A549 (cell line): ENCODE measurements around the gene CAPN2. TPM values are rescaled to one million over a fixed set of nuclear protein-coding genes. Genes with fewer than 3 reads are reported as not detected.
"Not testable (repeated sequence)": the region's sequence is repeated elsewhere in the genome, so short reads cannot be mapped to it uniquely, and the experiment has no call there.

Experiments
- ATAC-seq, 2 experiments: fragments of 200-7000 bp in 1 of 2; fragments of >200 bp in 1 of 2; cut with Nextera tagmentation in 1 of 2; cut with Tn5 transposase in 1 of 2; 3 replicates each; pipeline versions ENCODE4 v1.8.0 to v1.9.1; 2018 to 2020; ENCODE audit warnings: mild to moderate bottlenecking in 1 of 2, moderate library complexity in 1 of 2
- CTCF ChIA-PET: fragments of 300-600 bp; sonication (Branson Sonifier 250); formaldehyde crosslinking; extraction: SDS; loops from one replicate; lab custom pipeline; 2021; ENCODE audit warnings: antibody characterized with exemption, inconsistent platforms; lab: Yijun Ruan, JAX
- POLR2A ChIA-PET: fragments of 350-600 bp; formaldehyde crosslinking; extraction: SDS; loops from one replicate; lab custom pipeline; 2021; ENCODE audit warnings: antibody characterized with exemption, inconsistent platforms; lab: Yijun Ruan, JAX
- DNase-seq, 2 experiments: peaks; one replicate each; pipeline versions ENCODE4 v3.0.0 to v3.0.0-alpha.2; 2011 to 2016; ENCODE audit warnings: low read depth in 1 of 2, low spot score in 1 of 2
- FAIRE-seq: peaks from 2 replicates; lab custom pipeline; 2011; peaks lifted over from hg19 to GRCh38; lab: Jason Lieb, UNC
- H3K27ac ChIP-seq, 2 experiments: fragments of >200 bp; sonication (Bioruptor Twin); formaldehyde crosslinking; 3 replicates each; pipeline ENCODE4 v1.5.1; 2016 to 2017
- H3K4me1 ChIP-seq: fragments of >200 bp; sonication (Bioruptor Twin); formaldehyde crosslinking; 3 replicates; pipeline ENCODE4 v1.6.1; 2016
- H3K4me2 ChIP-seq: fragments of >200 bp; sonication (Bioruptor Twin); formaldehyde crosslinking; 3 replicates; pipeline ENCODE4 v1.6.1; 2016
- H3K4me3 ChIP-seq: fragments of >200 bp; sonication (Bioruptor Twin); formaldehyde crosslinking; 3 replicates; pipeline ENCODE4 v1.5.1; 2016
- H3K9me3 ChIP-seq: fragments of >200 bp; sonication (Bioruptor Twin); formaldehyde crosslinking; 3 replicates; pipeline ENCODE4 v1.6.1; 2016
- ATOH8 ChIP-seq: fragments of 250-450 bp; sonication (Bioruptor Pico); IDR thresholded peaks from 2 replicates; pipeline ENCODE4 v1.5.0; 2020; ENCODE audit warnings: low read depth, mild to moderate bottlenecking, moderate library complexity
- E2F6 ChIP-seq: IDR thresholded peaks from 2 replicates; pipeline ENCODE4 v1.6.1; 2012; ENCODE audit warnings: low read depth, borderline replicate concordance
- EHMT2 ChIP-seq: fragments of 200-600 bp; sonication (generic); IDR thresholded peaks from 2 replicates; pipeline ENCODE4 v1.6.1; 2016; ENCODE audit warnings: antibody characterized with exemption, low read depth, mild to moderate bottlenecking, moderate library complexity
- EP300 ChIP-seq, 2 experiments: fragments of >200 bp; sonication (Bioruptor Twin); formaldehyde crosslinking; IDR thresholded peaks; 2 replicates in 1 of 2; 3 replicates in 1 of 2; pipeline ENCODE4 v1.6.1; 2016 to 2017
- ESRRA ChIP-seq: fragments of 150-350 bp; IDR thresholded peaks from 2 replicates; pipeline ENCODE4 v1.6.1; 2014; ENCODE audit warnings: mild to moderate bottlenecking, low read length, borderline replicate concordance
- FOSL2 ChIP-seq, 2 experiments: fragments of 450-650 bp in 1 of 2; fragments of >200 bp in 1 of 2; sonication (Bioruptor Twin) in 1 of 2; formaldehyde crosslinking; IDR thresholded peaks; 2 replicates each; pipeline versions ENCODE4 v1.5.0 to v1.6.1; 2016 to 2020; ENCODE audit warnings: mild to moderate bottlenecking in 1 of 2, moderate library complexity in 1 of 2
- FOXS1 ChIP-seq: fragments of 250-450 bp; sonication (Bioruptor Pico); IDR thresholded peaks from 2 replicates; pipeline ENCODE4 v1.5.0; 2020; ENCODE audit warnings: mild to moderate bottlenecking, moderate library complexity
- HOXA7 ChIP-seq: fragments of 250-450 bp; sonication (Bioruptor Pico); IDR thresholded peaks from 2 replicates; pipeline ENCODE4 v1.5.0; 2020; ENCODE audit warnings: mild to moderate bottlenecking, moderate library complexity
- MAZ ChIP-seq: fragments of 150-350 bp; IDR thresholded peaks from 2 replicates; pipeline ENCODE4 v1.6.1; 2014; ENCODE audit warnings: antibody characterized with exemption, low read depth, low read length, borderline replicate concordance
- MYC ChIP-seq: IDR thresholded peaks from 2 replicates; pipeline ENCODE4 v1.6.1; 2012; ENCODE audit warnings: mild to moderate bottlenecking, inconsistent platforms, low read length, improper control_type of control experiment, borderline replicate concordance
- NFE2L2 ChIP-seq: fragments of 150-350 bp; conservative IDR thresholded peaks from 2 replicates; pipeline ENCODE4 v1.6.1; 2014; ENCODE audit warnings: low read length
- POLR2A ChIP-seq: IDR thresholded peaks from 2 replicates; pipeline ENCODE4 v1.6.1; 2012; ENCODE audit warnings: mild to moderate bottlenecking, low read length
- POLR2AphosphoS2 ChIP-seq: conservative IDR thresholded peaks from 2 replicates; pipeline ENCODE4 v1.6.1; 2012; ENCODE audit warnings: low read length, improper control_type of control experiment, inconsistent platforms
- RCOR1 ChIP-seq: fragments of 150-350 bp; IDR thresholded peaks from 2 replicates; pipeline ENCODE4 v1.6.1; 2014; ENCODE audit warnings: antibody characterized with exemption, low read length, low read depth
- RFX5 ChIP-seq: fragments of 450-650 bp; IDR thresholded peaks from 2 replicates; pipeline ENCODE4 v1.7.1; 2014; ENCODE audit warnings: antibody characterized with exemption, mild to moderate bottlenecking, moderate library complexity
- SMC3 ChIP-seq: fragments of >200 bp; sonication (Bioruptor Twin); formaldehyde crosslinking; IDR thresholded peaks from 3 replicates; pipeline ENCODE4 v1.6.1; 2018; ENCODE audit warnings: inconsistent platforms
- SREBF2 ChIP-seq: fragments of 450-650 bp; IDR thresholded peaks from 2 replicates; pipeline ENCODE4 v1.6.1; 2014; ENCODE audit warnings: mild to moderate bottlenecking, moderate library complexity
- TFCP2L1 ChIP-seq: fragments of 250-450 bp; sonication (Bioruptor Pico); IDR thresholded peaks from 2 replicates; pipeline ENCODE4 v1.5.0; 2021; ENCODE audit warnings: mild to moderate bottlenecking
- ZC3H11A ChIP-seq: fragments of 450-650 bp; IDR thresholded peaks from 2 replicates; pipeline ENCODE4 v1.6.1; 2014; ENCODE audit warnings: antibody characterized with exemption, mild to moderate bottlenecking
- ZSCAN20 ChIP-seq: fragments of 250-450 bp; sonication (Bioruptor Pico); IDR thresholded peaks from 2 replicates; pipeline ENCODE4 v1.8.0; 2022; ENCODE audit warnings: mild to moderate bottlenecking, moderate library complexity
- WGBS: methylation state at CpG from one replicate; pipeline ENCODE4 v1.1.6; 2017; ENCODE audit errors: missing lambda C conversion rate; 5-methylcytosine and 5-hydroxymethylcytosine counted together
- polyA plus RNA-seq, 4 experiments: library from polyadenylated mRNA; depleted of rRNA in 3 of 4; stranded (reverse); fragments of >200 nt; fragmentation: RNase III in 1 of 4; extraction: RNeasy Plus Mini Kit Qiagen cat#74134 plus additional on column Dnase treatment in 1 of 4; gene quantifications; 2 replicates in 3 of 4; 3 replicates in 1 of 4; pipeline ENCODE4 v1.2.3, GENCODE V29; 2011 to 2017

Gene CAPN2
- polyA plus RNA-seq, 2 of the 4 experiments (the other 2 are of a cell fraction), result 199 to 300 TPM

GRCh38 chr1:223815020-223815853 is 102.9 kb downstream of the CAPN2 start:
- FAIRE-seq (no peak), ATAC-seq (peak in 1 of 2 experiments; percentile 55; a peak in 3 of 6 replicates), DNase-seq (no peak)
- Histone ChIP-seq H3K4me3 (no peak overlapping the region), H3K27ac (peak overlapping the region; percentile 23 to 59; a peak in 4 of 6 replicates), H3K9me3 (no peaks in the 10 kb centered on the region), H3K4me2 (peak overlapping the region; percentile 56), H3K4me1 (peaks cover 46% of the 10 kb centered on the region)
- TF ChIP-seq ZSCAN20 (CRISPR knock-in tag), result no peak
- TF ChIP-seq POLR2AphosphoS2, result no peak
- TF ChIP-seq EP300 (IDR thresholded peaks at IDR 0.05), result no peak
- TF ChIP-seq SREBF2, result no peak
- TF ChIP-seq MAZ, result no peak
- TF ChIP-seq E2F6, result no peak
- TF ChIP-seq NFE2L2, result no peak
- no peak for TF ChIP-seq MYC
- TF ChIP-seq ATOH8 (CRISPR knock-in tag), result no peak
- no peak for TF ChIP-seq FOXS1
- TF ChIP-seq HOXA7 (CRISPR knock-in tag), result no peak
- no peak for TF ChIP-seq EHMT2
- no peak for TF ChIP-seq RFX5
- no peak for TF ChIP-seq RCOR1
- TF ChIP-seq ZC3H11A, result no peak
- TF ChIP-seq ESRRA, result no peak
- TF ChIP-seq POLR2A, result no peak
- TF ChIP-seq SMC3, result no peak
- CTCF ChIA-PET, result interaction anchor here (0.9 to 1.6 kb wide), 2 partner anchors 9 to 11 kb away, joined by 3 to 4 read pairs; no protein-coding TSS in a partner anchor
- 74% methylated on average over 4 of the region's 4 CpGs for WGBS
- POLR2A ChIA-PET, result no interaction called here

- DNase-seq (no peak), ATAC-seq (peak in 1 of 2 experiments; percentile 63; a peak in 3 of 6 replicates), FAIRE-seq (no peak)
- Histone ChIP-seq H3K27ac (peak overlapping the region; percentile 42 to 59; a peak in 2 of 6 replicates), H3K4me1 (peaks cover 45% of the 10 kb centered on the region), H3K4me2 (peak overlapping the region; percentile 56), H3K9me3 (no peaks in the 10 kb centered on the region), H3K4me3 (no peak overlapping the region)
- TF ChIP-seq TFCP2L1 (CRISPR knock-in tag) (no peak), FOSL2 (IDR thresholded peaks at IDR 0.05) (no peak), FOSL2 (CRISPR knock-in tag; IDR thresholded peaks at IDR 0.05) (0 out of 2 replicates have a peak, but pooled peaks have one; percentile 30)
- 27% methylated on average over 3 of the region's 3 CpGs for WGBS
- ChIA-PET POLR2A (no interaction called here), CTCF (interaction anchor here (0.9 kb wide), 1 partner anchor 12 kb away, joined by 3 read pairs; no protein-coding TSS in a partner anchor)
These were observed 103.5 kb downstream of the CAPN2 start for GRCh38 chr1:223815865-223816264.

GRCh38 chr1:223817265-223817664 is 104.9 kb downstream of the CAPN2 start:
- Histone ChIP-seq H3K27ac (peak overlapping the region in 1 of 2 experiments; percentile 60; a peak in 1 of 6 replicates), H3K4me1 (peaks cover 45% of the 10 kb centered on the region)
- POLR2A ChIA-PET, ATAC-seq, H3K4me2 ChIP-seq, DNase-seq, FAIRE-seq, H3K4me3 ChIP-seq, H3K9me3 ChIP-seq: not testable (repeated sequence)
- CTCF ChIA-PET, result interaction anchor here (1.8 kb wide), 1 partner anchor 28 kb away, joined by 5 read pairs; the partner anchor contains the start of gene TP53BP2
